GM12878 (cell line): ENCODE results near the gene STX1B. TPM values are rescaled to one million over a fixed set of nuclear protein-coding genes. Genes with fewer than 3 reads are reported as not detected.

Experiments
- ATAC-seq: fragments of 200-7000 bp; cut with Tn5 transposase; 3 replicates; pipeline ENCODE4 v1.9.1; 2020; ENCODE audit warnings: mild to moderate bottlenecking, moderate library complexity
- BruUV-seq: library from RNA; stranded (reverse); fragments of 400-500 nt; replicated peaks from 2 replicates; lab custom pipeline; 2021; lab: Mats Ljungman, UMichigan
- CTCF ChIA-PET: fragments of 300-600 bp; sonication (Branson Sonifier 250); formaldehyde crosslinking; extraction: SDS; loops from one replicate; lab custom pipeline; 2021; ENCODE audit warnings: inconsistent platforms; lab: Yijun Ruan, JAX
- POLR2A ChIA-PET: fragments of 350-600 bp; formaldehyde crosslinking; extraction: SDS; loops from one replicate; lab custom pipeline; 2021; ENCODE audit warnings: inconsistent platforms; lab: Charles Lee
- RAD21 ChIA-PET: fragments of 300-600 bp; sonication (Branson Sonifier 250); formaldehyde crosslinking; loops from one replicate; lab custom pipeline; 2023; ENCODE audit warnings: antibody characterized with exemption; ENCODE audit not compliant: unreplicated experiment; lab: Charles Lee
- SMC1A ChIA-PET: fragments of 300-600 bp; sonication (Branson Sonifier 250); formaldehyde crosslinking; loops from one replicate; lab custom pipeline; 2023; ENCODE audit not compliant: unreplicated experiment, uncharacterized antibody; lab: Charles Lee
- DNase-seq: peaks from one replicate; pipeline ENCODE4 v3.0.0-alpha.2; 2011; ENCODE audit warnings: low read depth, low spot score
- FAIRE-seq: peaks from 3 replicates; lab custom pipeline; 2011; peaks lifted over from hg19 to GRCh38; lab: Jason Lieb, UNC
- H2AFZ ChIP-seq: 2 replicates; pipeline ENCODE4 v1.6.0; 2011; ENCODE audit warnings: low read depth, low read length, control low read depth; ENCODE audit not compliant: control insufficient read depth
- H3K27ac ChIP-seq: 2 replicates; pipeline ENCODE4 v1.5.1; 2011; ENCODE audit warnings: control low read depth; ENCODE audit not compliant: control insufficient read depth, insufficient read depth
- H3K27me3 ChIP-seq, 2 experiments: replicated peaks in 1 of 2; 2 replicates each; pipeline versions ENCODE4 v1.6.0 to v1.6.1; 2011; ENCODE audit warnings: low read length in 1 of 2; ENCODE audit not compliant: control insufficient read depth in 2 of 2, insufficient read depth in 2 of 2
- H3K36me3 ChIP-seq, 2 experiments: 2 replicates each; pipeline ENCODE4 v1.5.1; 2011; ENCODE audit warnings: low read length in 1 of 2; ENCODE audit not compliant: control insufficient read depth in 2 of 2, insufficient read depth in 2 of 2
- H3K4me1 ChIP-seq: 2 replicates; pipeline ENCODE4 v1.6.1; 2011; ENCODE audit warnings: mild to moderate bottlenecking, low read length, moderate library complexity, mixed read lengths; ENCODE audit not compliant: control insufficient read depth, insufficient read depth
- H3K4me2 ChIP-seq: 2 replicates; pipeline ENCODE4 v1.6.0; 2011; ENCODE audit warnings: control low read depth; ENCODE audit not compliant: control insufficient read depth, insufficient read depth
- H3K4me3 ChIP-seq: fragments of 200-600 bp; sonication (generic); 2 replicates; pipeline ENCODE4 v1.5.1; 2016
- H3K79me2 ChIP-seq: 2 replicates; pipeline ENCODE4 v1.6.0; 2011; ENCODE audit warnings: low read length; ENCODE audit not compliant: control insufficient read depth, insufficient read depth
- H3K9ac ChIP-seq: 2 replicates; pipeline ENCODE4 v1.8.0; 2011; ENCODE audit warnings: low read length, control low read depth, mixed read lengths; ENCODE audit not compliant: control insufficient read depth, insufficient read depth
- H3K9me3 ChIP-seq: replicated peaks from 3 replicates; pipeline ENCODE4 v1.5.1; 2011; ENCODE audit warnings: mild to moderate bottlenecking, low read length; ENCODE audit not compliant: control insufficient read depth, insufficient read depth
- H4K20me1 ChIP-seq: 2 replicates; pipeline ENCODE4 v1.6.0; 2011; ENCODE audit not compliant: control insufficient read depth, insufficient read depth
- NRF1 ChIP-seq: conservative IDR thresholded peaks from 2 replicates; pipeline ENCODE4 v1.6.1; 2011; ENCODE audit warnings: mild to moderate bottlenecking, low read depth, low read length, improper control_type of control experiment
- POLR2A ChIP-seq: IDR thresholded peaks from 2 replicates; pipeline ENCODE4 v1.6.1; 2011; ENCODE audit warnings: low read depth, mild to moderate bottlenecking, low read length
- SPI1 ChIP-seq: IDR thresholded peaks from 2 replicates; pipeline ENCODE4 v1.6.1; 2011; ENCODE audit warnings: low read depth, mild to moderate bottlenecking, low read length, moderate library complexity, borderline replicate concordance; ENCODE audit not compliant: insufficient read depth
- WGBS: methylation state at CpG from one replicate; pipeline ENCODE4 v1.1.6; 2016; ENCODE audit warnings: low lambda C conversion rate; ENCODE audit not compliant: insufficient replicate concordance, insufficient coverage; ENCODE audit errors: missing lambda C conversion rate; 5-methylcytosine and 5-hydroxymethylcytosine counted together
- in situ Hi-C: fragments of 300-500 bp; cut with MboI; formaldehyde crosslinking; loops from 9 replicates; pipeline ENCODE4 v1.14.3; 2018; ENCODE audit warnings: mixed read lengths
- intact Hi-C: fragments of 100-400 bp; cut with micrococcal nuclease; formaldehyde crosslinking; loops from one replicate; pipeline ENCODE4 v1.14.2; 2022; ENCODE audit not compliant: unreplicated experiment
- polyA plus RNA-seq, 11 experiments: library from polyadenylated mRNA; depleted of rRNA in 4 of 11; unstranded in 6 of 11; stranded (reverse) in 5 of 11; fragments of >200 nt; fragmentation: Nextera tagmentation in 4 of 11; fragmentation: Illumina TruSeq in 1 of 11; extraction: Ambion mirVana in 4 of 11; extraction: Trizol in 1 of 11; gene quantifications; 1 replicate in 1 of 11; 2 replicates in 10 of 11; pipeline versions ENCODE4 v1.2.1 to v1.2.3, GENCODE V29; 2011 to 2016; ENCODE audit warnings: inconsistent platforms in 2 of 11, missing spikeins in 2 of 11, low read depth in 1 of 11
- total RNA-seq, 4 experiments: library from RNA; depleted of rRNA in 3 of 4; stranded (reverse); fragments of >200 nt in 3 of 4; fragmentation: Illumina TruSeq in 1 of 4; extraction: Trizol in 1 of 4; gene quantifications; 2 replicates each; pipeline versions ENCODE4 v1.2.1 to v1.2.3, GENCODE V29; 2013 to 2021

Gene STX1B
- total and polyA plus RNA-seq, 10 of the 15 experiments (the other 5 are each of a cell fraction or from before 2014, with no cell fraction given): 0.22 to 2.5 (median 1.1) TPM

- Histone ChIP-seq H3K79me2 (no peaks in the 10 kb centered on the region), H3K4me2 (no peak overlapping the region), H4K20me1 (no peaks in the 10 kb centered on the region), H3K36me3 (peaks cover 15 to 32% of the 10 kb centered on the region in 2 experiments; a peak in 3 of 4 replicates), H3K9me3 (no peaks in the 10 kb centered on the region), H3K9ac (no peak overlapping the region), H3K4me3 (no peak overlapping the region), H3K27ac (no peak overlapping the region), H2AFZ (no peak overlapping the region), H3K4me1 (no peaks in the 10 kb centered on the region), H3K27me3 (no peaks in the 10 kb centered on the region)
- in situ Hi-C loops (loop anchor here (25.0 kb wide), 1 partner anchor 461 kb away; the partner anchor contains the start of genes COX6A2 and ZNF843), intact Hi-C loops (no loop called here)
- ATAC-seq (no peak), FAIRE-seq (no peak), DNase-seq (no peak)
- POLR2A ChIA-PET: no interaction called here
- CTCF ChIA-PET: no interaction called here
- RAD21 ChIA-PET: no interaction called here
- no peak for TF ChIP-seq NRF1
- TF ChIP-seq POLR2A: peak; percentile 15; the same call in 1 of the 2 replicates
- WGBS: 96% methylated on average over 4 of the region's 4 CpGs
- BruUV-seq: no TSS peak
- SMC1A ChIA-PET: no interaction called here
These were observed 34.0 kb downstream of the STX1B start for GRCh38 chr16:30976486-30976885.

- no peak for ATAC-seq
- no peak overlapping the region for H3K9ac ChIP-seq
- no peaks in the 10 kb centered on the region for H3K27me3 ChIP-seq
- no peak overlapping the region for H3K27ac ChIP-seq
- SMC1A ChIA-PET: no interaction called here
- TF ChIP-seq POLR2A (peak; percentile 45), SPI1 (no peak)
- TF ChIP-seq, all 136 proteins: peak for 1
- in situ Hi-C loops: no loop called here
- Histone ChIP-seq H3K4me3 (no peak overlapping the region), H4K20me1 (no peaks in the 10 kb centered on the region), H3K79me2 (no peaks in the 10 kb centered on the region), H2AFZ (no peak overlapping the region), H3K36me3 (peaks cover 19 to 22% of the 10 kb centered on the region in 2 experiments; a peak in 3 of 4 replicates), H3K4me1 (no peaks in the 10 kb centered on the region), H3K9me3 (no peaks in the 10 kb centered on the region), H3K4me2 (no peak overlapping the region)
- DNase-seq: no peak
- WGBS: 94% methylated on average over 6 of the region's 6 CpGs
- intact Hi-C loops: no loop called here
- ChIA-PET RAD21 (no interaction called here), POLR2A (no interaction called here), CTCF (no interaction called here)
- BruUV-seq: TSS peak; percentile 59
- no peak for FAIRE-seq
These were observed 36.1 kb downstream of the STX1B start for GRCh38 chr16:30974348-30974747.
